NCI-H2196 (cell line): ENCODE data around the gene IL36A.

Source experiments
- DNase-seq: peaks from one replicate; lab custom pipeline; 2025; ENCODE audit not compliant: unreplicated experiment; lab: John Stamatoyannopoulos, UW

IL36A gene

DNA sequence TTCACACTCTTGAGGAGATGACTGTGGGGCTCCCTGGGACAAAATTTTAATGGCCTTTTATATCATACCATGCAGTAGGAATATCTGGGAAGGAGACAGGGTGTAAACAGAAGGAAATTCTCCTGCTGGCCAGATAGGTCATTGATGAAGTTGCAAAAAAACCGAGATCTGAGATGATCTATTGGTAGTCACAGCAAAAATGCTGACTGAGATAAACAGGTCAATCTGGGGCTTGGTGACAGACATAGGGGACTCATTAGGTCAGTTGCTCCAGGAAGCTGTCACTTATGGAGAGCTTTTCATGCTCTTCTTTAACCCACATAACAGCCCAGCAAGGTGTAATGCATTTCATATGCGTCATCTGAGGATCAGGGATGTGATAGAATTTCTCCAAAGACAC lies 2.6 kb upstream of the IL36A start:
- no peak for DNase-seq

DNA sequence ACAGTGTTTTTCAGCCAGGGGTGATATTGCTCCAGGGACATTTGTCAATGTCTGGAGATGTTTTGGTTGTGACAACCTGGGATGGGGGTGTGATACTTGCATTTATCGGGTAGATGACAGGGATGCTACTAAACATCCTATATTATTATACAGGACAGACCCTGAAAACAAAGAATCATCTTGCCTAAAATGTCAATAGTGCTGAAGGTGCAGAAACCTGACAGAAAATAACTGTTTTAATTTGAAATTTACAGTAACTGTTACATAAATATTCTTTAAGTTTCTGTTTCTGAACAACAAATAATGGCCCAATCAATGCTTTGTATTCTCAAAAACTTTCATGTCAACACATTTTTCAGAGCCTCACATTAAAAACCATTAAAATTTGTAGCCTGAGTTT lies 2.0 kb downstream of the IL36A start:
- no peak for DNase-seq

DNA sequence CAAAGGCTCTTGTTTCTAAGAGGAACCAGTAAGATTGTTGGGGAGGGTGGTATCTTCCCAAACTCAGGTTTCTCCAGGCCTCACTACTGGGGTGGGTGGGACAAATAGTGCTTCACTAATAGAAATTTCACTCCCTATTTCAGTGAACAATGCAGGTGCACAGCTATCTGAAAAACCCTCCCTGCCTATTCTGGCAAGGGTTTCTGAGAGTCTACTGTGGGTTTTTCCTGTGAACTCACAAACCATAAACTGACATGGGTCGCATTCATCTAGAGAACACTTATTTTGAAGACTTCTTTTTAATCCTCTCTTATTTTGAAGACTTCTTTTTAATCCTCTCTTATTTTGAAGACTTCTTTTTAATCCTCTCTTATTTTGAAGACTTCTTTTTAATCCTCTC lies 4.4 kb downstream of the IL36A start:
- no peak for DNase-seq

DNA sequence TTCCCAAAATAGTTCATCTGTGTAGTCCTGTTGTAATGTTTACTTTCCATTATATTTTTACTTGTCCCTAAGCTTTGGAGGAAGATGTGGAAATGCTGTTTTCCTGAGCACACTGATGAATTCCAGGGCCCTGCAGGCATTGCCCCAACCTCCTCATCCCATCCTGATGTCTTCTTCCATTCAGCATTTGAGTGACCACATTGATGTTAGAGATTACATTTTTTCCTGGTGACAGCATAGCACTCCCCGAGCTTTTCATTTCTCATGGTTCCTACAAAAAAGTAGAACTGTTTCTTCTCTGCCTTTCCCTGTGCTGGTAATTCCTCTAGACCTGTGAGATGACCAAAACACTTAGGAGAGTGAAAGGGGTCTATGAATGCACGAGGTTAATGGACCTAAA lies 4.8 kb downstream of the IL36A start:
- DNase-seq = no peak

DNA sequence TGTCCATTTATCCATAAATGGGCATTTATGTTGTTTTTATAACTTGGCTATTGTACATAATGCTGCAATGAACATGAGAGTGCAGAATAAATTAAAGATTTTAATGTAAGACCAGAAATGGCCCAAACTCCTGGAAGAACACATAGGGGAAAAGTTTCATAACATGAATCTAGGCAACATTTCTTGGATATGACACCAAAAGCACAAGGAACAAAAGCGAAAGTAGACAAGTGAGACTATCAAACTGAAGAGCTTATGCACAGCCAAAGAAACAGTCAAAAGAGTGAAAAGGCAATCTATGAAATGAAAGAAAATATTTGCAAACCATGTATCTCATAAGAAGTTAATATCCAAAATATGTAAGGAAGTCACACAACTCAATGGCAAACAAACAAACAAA lies 5.8 kb downstream of the IL36A start:
- DNase-seq = no peak

DNA sequence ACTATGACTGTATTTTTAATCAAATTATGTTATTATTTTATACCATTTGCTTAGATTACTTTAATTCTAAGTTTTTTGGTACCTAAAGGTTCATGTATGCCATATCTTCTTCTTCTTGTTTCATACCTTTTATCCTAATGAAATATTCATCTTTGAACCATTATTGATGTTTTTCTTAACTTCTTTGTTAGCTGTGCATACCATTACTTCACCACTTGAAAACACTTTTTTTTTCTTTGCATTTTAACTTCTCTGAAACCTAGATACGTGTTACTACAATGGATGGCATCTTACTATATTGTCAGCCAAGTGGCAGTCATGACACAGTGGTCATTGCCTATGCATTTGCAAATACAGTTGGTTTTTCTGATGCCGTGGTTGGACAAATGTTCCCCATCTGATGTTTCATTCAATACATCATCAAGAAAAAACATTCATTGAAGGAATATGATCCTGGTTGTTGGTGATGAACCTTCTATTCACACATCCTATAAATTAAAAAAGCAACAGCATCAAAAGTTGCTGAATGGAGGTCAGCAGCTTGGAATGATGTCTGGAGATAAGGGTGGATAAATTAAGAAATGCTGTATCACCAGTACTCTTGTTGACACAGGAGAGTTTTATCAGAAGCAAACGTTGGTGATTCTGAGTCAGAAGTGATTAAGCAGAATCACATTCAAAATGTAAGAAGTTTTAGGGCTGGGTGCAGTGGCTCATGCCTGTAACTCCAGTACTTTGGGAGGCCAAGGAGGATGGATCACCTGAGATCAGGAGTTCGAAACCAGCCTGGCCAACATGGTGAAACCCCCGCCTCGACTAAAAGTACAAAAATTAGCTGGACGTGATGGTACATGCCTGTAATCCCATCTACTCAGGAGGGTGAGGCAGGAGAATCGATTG lies 7.4 kb downstream of the IL36A start:
- no peak for DNase-seq

DNA sequence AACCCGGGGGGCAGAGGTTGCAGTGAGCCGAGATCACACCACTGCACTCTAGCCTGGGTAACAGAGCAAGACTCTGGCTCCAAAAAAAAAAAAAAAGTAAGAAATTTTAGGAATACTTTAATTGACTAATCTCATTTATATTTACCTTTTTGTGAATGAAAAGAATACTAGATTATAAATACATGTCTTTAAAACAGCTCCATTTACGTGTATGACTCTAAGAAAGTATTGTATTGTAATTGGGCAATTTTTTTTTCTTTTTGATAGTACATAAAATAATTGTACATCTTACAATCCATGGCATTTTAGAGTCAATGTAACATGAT lies 8.0 kb downstream of the IL36A start:
- no peak for DNase-seq

DNA sequence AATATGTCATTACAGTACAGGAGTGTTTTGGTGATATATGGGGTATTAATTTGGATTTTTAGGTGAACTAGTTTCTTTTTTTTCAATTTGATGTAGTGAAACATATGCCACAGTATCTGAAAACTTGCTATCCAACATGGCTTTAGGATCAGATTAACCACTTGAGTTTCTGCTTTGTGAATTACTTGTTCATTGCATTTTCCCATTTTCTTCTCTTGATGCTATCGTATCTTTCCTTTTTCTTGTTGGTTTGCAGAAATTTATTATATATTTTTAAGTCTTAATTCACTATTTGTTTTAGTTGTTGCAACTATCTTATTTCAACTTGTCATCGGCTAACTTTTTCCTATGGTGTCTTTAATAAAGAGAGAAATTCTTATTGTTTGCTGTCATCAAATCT lies 8.8 kb downstream of the IL36A start:
- DNase-seq = no peak

DNA sequence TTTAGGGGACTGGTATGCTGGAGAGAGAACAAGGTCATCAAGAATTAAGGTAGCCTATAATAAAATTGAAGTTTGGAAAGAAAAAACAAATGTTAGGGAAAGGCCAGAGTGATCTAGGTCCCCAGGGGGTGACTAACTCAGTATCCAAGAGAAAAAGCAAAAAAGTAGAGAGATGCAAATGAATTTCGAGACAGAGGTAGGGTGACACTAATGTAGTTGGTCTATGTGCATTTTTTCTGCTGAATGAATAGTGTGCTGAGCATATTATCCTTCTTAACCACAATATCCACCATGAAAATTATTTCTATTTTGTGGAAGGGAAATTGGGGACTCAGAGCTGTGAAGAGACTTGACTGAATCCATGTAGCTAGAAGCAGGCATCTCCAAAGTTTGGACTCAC lies 9.8 kb downstream of the IL36A start:
- no peak for DNase-seq

DNA sequence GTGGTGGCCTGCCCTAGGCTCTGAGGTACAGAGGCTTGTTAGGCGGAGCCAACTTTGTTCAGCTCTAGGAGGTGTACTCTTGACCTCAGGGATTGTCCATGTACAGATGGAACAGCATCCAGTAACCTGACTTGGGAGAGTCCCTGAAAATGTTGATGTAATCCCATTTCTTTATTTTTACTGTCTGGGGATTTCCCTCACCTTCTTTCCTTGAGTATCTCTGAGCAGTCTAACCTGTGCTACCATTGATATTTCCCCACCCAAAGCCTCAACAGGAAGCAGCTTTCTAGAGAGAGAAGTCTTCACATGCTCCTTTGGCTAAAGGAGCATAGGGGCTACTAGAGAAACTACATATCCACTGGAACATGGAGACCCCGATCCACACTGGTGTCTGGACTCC lies 10.4 kb downstream of the IL36A start:
- no peak for DNase-seq

DNA sequence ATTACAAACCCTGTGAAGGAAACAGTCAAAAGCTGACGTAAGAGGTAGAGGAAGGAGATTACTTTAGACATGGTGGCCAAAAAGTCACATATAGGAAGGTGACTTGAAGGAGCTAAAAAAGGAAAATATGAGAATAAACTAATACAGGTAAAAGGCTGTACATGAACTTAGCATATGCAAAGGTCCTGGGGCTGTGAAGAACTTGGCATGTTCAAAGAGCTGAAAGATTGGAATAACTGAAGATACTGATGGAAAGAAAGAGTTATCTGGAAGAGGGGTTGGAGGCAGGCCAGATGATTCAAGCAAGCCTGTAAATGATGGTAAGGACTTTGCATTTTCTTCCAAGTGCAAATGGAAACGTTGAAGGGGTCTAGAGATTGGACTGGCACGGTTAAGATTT lies 13.2 kb downstream of the IL36A start:
- DNase-seq = no peak

DNA sequence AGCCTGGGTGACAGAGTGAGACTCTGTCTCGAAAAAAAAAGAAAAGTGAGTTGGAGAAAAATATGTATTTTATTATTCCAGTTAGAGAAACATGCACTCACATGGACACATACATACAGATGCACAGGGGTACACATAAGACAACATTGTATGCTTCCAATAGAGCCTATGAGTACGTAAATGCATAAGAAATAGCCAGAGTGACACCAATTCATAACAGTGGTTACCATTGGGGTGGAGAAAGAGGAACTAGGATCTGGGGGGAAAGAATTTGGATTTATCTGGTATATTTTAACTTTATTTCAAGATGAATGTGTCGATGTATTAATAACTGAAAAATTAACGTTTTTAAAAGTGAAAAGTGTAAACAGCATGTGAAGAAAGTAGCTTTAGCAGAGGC lies 16.1 kb downstream of the IL36A start:
- DNase-seq = no peak

DNA sequence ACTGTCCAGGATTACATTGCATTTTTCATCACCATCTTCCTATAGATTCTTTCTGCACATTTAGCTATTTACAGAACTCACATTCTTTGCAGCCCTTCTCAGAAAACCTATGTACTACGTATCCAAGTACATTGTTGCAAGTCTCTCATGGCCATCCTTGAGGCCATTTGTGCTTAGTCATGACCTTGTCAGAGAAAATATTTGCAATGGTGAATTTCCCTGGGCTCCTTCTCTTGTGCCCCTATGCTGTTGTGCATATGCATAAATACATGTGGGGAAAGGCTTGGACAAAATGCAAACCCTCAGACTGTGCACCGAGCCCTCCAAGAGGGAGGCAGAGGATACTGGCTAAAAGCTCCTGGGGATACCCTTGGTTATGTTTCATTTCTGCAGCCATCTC lies 19.5 kb downstream of the IL36A start:
- no peak for DNase-seq

DNA sequence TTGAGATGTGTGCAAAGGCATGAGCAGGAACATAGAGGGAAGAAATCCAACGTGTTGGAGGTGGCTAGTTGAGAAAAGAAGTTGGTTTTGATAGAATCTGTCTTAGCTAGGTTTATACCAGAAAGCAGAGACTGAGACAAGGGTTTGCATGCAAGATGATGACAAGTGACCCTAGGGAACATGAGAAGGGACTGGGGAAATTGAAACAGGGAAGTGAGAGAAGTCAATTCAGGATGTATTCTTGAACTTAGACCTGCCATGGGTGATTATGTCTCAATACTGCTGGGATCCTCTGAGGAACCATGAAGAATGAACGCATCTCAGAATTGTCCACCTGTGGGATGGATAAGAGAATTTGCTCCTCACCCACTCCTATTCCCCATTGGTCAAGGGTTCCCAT lies 20.5 kb downstream of the IL36A start:
- no peak for DNase-seq

DNA sequence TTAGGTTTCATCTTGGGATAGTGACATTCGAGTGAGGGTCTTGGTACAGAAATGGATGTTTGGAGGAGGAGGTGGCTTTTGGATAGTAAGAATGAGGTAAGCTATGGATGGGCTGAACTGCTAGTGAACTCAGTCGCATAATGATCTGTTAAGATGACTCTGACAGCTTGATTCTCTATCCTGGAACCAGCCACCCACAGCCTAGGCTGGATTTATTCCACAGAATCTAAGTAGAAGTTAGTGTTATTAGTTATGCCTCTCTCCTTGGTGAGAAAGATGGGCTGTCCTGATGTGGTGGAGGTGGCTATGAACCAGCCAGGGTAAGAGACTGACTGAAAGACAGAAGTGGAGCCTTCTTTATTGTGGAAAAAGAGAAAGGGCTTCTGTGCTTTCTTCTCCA lies 22.4 kb downstream of the IL36A start:
- no peak for DNase-seq

DNA sequence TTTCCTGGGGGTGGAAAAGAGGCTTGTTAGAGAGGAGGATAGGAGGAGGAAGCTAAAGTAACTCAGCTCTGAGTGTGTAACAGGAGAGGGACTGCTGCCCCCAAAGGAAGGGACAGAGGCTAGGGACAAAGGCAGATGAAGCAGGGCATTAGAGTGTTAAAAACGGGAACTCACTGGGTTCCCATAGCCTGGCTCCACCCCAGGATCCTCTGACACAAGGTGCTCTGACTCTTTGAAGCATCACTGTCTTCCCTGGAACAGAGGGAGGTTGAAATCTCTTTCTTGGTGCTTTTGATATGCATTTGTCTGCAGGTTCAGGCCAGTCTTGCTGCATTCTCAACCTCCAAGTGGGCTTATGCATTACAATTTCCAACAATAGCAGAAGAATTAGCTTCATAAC lies 22.9 kb downstream of the IL36A start:
- no peak for DNase-seq

DNA sequence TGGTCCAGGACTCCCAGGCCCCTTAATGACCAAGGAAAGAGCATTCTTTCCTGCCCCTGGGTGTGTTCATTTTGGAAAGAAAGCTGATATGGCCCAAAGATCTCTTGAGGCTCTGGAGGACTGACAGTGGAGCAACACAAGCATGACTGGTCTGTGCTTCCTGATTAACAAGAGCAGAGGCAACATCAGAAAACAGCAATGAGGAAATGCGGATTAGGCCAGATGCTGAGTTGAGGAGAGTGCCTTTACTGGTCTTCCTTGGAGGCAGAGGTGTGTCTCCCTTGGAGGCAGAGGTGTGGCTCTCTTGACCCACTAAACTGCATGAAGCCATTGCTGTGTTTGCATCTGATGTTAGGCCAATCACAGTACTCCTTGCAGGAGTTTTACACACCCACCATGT lies 27.5 kb downstream of the IL36A start:
- no peak for DNase-seq

DNA sequence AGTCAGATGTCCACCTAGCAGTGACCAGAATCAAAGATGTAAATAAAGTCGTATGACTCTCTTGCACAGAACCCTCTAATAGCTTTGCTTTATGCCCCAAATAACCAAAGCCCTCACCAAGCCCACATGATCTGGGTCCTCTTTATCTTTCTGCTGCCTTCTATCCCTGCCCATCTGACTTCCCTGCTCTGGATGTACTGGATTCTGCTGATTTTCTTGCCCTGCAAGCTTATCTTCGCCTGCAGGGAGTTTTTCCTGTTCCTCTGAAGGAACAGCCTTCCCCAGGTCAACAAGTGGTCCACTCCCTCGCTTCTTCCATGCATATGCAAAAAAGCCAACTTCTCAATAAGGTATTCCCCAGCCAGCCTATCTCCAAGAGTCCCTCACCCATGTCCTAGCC lies 28.8 kb downstream of the IL36A start:
- DNase-seq = no peak

DNA sequence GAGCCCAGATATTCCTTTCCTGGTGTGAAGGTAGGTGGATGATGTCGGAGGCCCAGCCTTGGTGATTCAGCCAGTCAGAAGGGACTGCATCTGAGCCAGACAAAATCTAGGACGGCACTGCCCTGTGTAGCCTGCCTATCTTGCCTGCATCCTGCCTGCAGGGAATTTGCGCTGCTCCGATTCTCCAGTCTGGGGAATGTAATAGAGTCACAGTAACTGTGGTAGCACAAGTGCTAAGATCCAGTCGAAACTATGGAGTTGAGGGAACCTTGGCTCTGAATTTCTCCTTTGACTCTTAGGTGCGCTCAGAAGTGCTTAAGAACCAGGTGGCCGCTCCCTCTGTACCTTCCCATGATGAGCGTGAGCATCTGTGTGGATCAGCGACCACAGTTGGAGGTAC lies 31.5 kb downstream of the IL36A start:
- no peak for DNase-seq

DNA sequence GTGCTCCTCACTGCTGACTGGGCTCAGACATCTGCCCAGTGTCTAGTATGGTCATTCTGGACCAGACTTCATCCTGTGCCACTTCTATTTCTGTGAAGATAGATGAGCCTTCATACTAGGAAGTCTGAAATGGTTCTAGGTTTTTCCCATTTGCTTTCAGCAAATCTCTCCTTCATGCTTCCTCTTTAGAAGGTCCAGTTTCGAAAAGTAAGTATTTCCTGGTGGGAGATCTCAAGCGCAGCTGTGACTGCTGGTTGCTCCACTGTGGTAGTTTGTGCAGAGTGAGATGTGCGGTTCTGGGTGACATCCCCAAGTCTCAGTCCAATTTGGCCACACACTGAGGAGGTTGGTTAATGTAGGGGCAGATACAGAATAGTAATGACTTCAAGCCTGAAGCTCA lies 33.0 kb downstream of the IL36A start:
- DNase-seq = no peak

DNA sequence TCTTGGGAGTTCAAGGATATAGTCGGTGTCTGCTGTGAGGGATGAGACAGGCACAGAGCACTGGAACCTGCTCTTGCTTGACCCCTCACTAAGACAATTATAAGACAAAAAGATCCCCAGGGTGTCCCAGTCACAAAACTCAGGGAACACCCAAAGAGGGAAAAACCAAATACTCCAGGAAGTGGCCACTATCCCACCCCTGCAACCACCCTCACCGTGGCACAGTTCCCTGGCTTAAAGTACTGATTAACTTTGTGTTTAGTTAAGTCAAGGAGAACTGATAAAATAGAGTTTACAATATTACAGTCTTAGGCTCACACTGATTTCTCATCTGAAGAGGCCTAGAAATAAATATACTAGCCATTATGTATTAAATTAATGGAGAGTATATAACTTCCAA lies 33.9 kb downstream of the IL36A start:
- no peak for DNase-seq

DNA sequence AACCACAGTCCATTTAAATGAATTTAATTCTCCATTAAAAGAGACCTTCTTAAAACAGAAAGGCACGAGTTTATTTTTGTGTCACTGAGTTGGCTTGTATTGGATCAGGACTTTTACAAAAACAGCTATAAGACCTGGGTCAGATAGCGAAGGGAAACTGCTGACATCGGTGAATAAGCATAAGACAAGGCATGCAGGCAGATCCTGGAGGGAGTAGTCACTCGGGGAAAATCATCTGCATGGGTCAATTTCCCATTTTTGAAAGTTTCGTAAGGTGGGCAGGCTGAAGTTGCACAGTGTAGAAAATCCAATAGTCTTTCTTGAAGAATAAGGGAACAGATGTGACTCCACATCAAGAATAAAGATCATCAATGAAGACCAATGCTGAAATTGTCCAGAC lies 34.5 kb downstream of the IL36A start:
- no peak for DNase-seq

DNA sequence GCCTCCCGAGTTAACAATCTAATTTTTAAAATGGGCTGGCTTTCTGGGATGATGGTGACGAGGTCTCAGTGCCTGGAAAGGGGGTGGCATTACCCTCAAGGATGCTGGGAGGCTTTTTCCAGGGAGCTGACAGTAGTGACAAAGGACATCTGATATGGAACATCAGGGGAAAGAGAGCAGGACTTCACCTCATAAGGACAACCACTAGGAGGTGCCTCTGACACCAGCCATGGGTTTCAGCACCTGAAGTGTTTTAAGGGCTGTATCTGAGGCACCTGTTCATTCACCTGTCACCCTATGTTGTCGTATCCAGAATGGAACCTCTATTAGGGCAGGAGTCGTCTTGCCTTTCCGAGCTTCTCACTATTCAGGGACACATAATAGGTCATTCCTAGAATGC lies 36.6 kb downstream of the IL36A start:
- no peak for DNase-seq
